PC-3 (cell line): ENCODE measurements around the gene GRIA4. TPM values are rescaled to one million over a fixed set of nuclear protein-coding genes. Genes with fewer than 3 reads are reported as not detected.

ENCODE experiments used
- ATAC-seq: fragments of 200-7000 bp; cut with Tn5 transposase; 2 replicates; pipeline ENCODE4 v1.9.1; 2020; ENCODE audit warnings: mild to moderate bottlenecking, moderate library complexity
- BruUV-seq: library from RNA; stranded (reverse); fragments of 400-500 nt; replicated peaks from 2 replicates; lab custom pipeline; 2021; lab: Mats Ljungman, UMichigan
- CTCF ChIA-PET: fragments of 300-600 bp; sonication (Branson Sonifier 250); formaldehyde crosslinking; loops from one replicate; lab custom pipeline; 2022; ENCODE audit warnings: antibody characterized with exemption; lab: Charles Lee
- POLR2A ChIA-PET: fragments of 300-600 bp; sonication (Branson Sonifier 250); formaldehyde crosslinking; loops from one replicate; lab custom pipeline; 2022; ENCODE audit warnings: antibody characterized with exemption; ENCODE audit not compliant: unreplicated experiment; lab: Charles Lee
- DNase-seq: peaks from one replicate; pipeline ENCODE4 v3.0.0-alpha.2; 2015
- H2AFZ ChIP-seq: fragments of 300-600 bp; sonication (generic); 2 replicates; pipeline ENCODE4 v1.6.0; 2016; ENCODE audit warnings: antibody characterized with exemption, low read length
- H3F3A ChIP-seq: fragments of 300-600 bp; sonication (generic); one replicate; pipeline ENCODE4 v1.6.0; 2017; ENCODE audit warnings: antibody characterized with exemption, low read length, control low read depth, mild to moderate bottlenecking; ENCODE audit not compliant: unreplicated experiment
- H3K27ac ChIP-seq: fragments of 300-600 bp; sonication (generic); 2 replicates; pipeline ENCODE4 v1.5.1; 2016; ENCODE audit warnings: mild to moderate bottlenecking, low read length
- H3K27me3 ChIP-seq: fragments of 300-600 bp; sonication (generic); 2 replicates; pipeline ENCODE4 v1.6.1; 2016; ENCODE audit warnings: low read length, mixed read lengths
- H3K36me3 ChIP-seq: fragments of 300-600 bp; sonication (generic); 2 replicates; pipeline ENCODE4 v1.6.1; 2016; ENCODE audit warnings: low read depth, mixed run types, low read length, mixed read lengths
- H3K4me1 ChIP-seq: fragments of 300-600 bp; sonication (generic); 2 replicates; pipeline ENCODE4 v1.5.1; 2016; ENCODE audit warnings: low read length; ENCODE audit not compliant: insufficient read depth
- H3K4me2 ChIP-seq: fragments of 300-600 bp; sonication (generic); 2 replicates; pipeline ENCODE4 v1.6.0; 2016; ENCODE audit warnings: low read length
- H3K4me3 ChIP-seq: fragments of 300-600 bp; sonication (generic); 2 replicates; pipeline ENCODE4 v1.5.1; 2016; ENCODE audit warnings: mild to moderate bottlenecking, low read length, mixed read lengths
- H3K79me2 ChIP-seq: fragments of 300-600 bp; sonication (generic); 2 replicates; pipeline ENCODE4 v1.6.1; 2017; ENCODE audit warnings: low read length, mixed read lengths
- H3K9ac ChIP-seq: fragments of 300-600 bp; sonication (generic); 2 replicates; pipeline ENCODE4 v1.6.0; 2016; ENCODE audit warnings: mild to moderate bottlenecking, low read length
- H3K9me2 ChIP-seq: fragments of 300-600 bp; sonication (generic); replicated peaks from 2 replicates; pipeline ENCODE4 v1.6.1; 2016; ENCODE audit warnings: mixed run types, low read length, mixed read lengths
- H3K9me3 ChIP-seq: fragments of 300-600 bp; sonication (generic); 2 replicates; pipeline ENCODE4 v1.6.1; 2016; ENCODE audit warnings: low read length, mixed read lengths
- H4K20me1 ChIP-seq: fragments of 300-600 bp; sonication (generic); 2 replicates; pipeline ENCODE4 v1.6.1; 2016; ENCODE audit warnings: low read length, mixed read lengths
- CTCF ChIP-seq: fragments of 300-600 bp; sonication (generic); conservative IDR thresholded peaks from 2 replicates; pipeline ENCODE4 v1.5.1; 2017; ENCODE audit warnings: antibody characterized with exemption, low read depth, mild to moderate bottlenecking, low read length
- EZH2 ChIP-seq: fragments of 300-600 bp; sonication (generic); IDR thresholded peaks from one replicate; pipeline ENCODE4 v1.6.1; 2017; ENCODE audit warnings: antibody characterized with exemption, mild to moderate bottlenecking, low read length; ENCODE audit not compliant: unreplicated experiment
- EZH2phosphoT487 ChIP-seq: fragments of 300-600 bp; sonication (generic); IDR thresholded peaks from 2 replicates; pipeline ENCODE4 v1.6.1; 2018; ENCODE audit warnings: mild to moderate bottlenecking, antibody characterized with exemption, low read length, borderline replicate concordance
- intact Hi-C: fragments of 100-400 bp; cut with micrococcal nuclease; formaldehyde crosslinking; loops from 2 replicates; pipeline ENCODE4 v1.9.0; 2023
- total RNA-seq: library from RNA; depleted of rRNA; stranded (reverse); fragments of >200 nt; gene quantifications from 2 replicates; pipeline ENCODE4 v1.2.3, GENCODE V29; 2014

GRIA4 gene
- total RNA-seq, 1 experiment from 2014 or later: not detected

- Histone ChIP-seq H3K4me2 (no peak overlapping the region), H3K4me3 (no peak overlapping the region), H3K27ac (no peak overlapping the region), H2AFZ (no peak overlapping the region), H3K9ac (no peak overlapping the region), H3K4me1 (no peaks in the 10 kb centered on the region), H3K36me3 (no peaks in the 10 kb centered on the region), H3K27me3 (no peaks in the 10 kb centered on the region), H3K79me2 (no peaks in the 10 kb centered on the region), H3K9me2 (no peaks in the 10 kb centered on the region), H3K9me3 (no peaks in the 10 kb centered on the region), H4K20me1 (no peaks in the 10 kb centered on the region), H3F3A (no peaks in the 10 kb centered on the region)
- TF ChIP-seq EZH2phosphoT487 (no peak), EZH2 (no peak), CTCF (no peak)
- ChIA-PET CTCF (no interaction called here), POLR2A (no interaction called here)
- no TSS peak for BruUV-seq
- intact Hi-C loops: no loop called here
- ATAC-seq (no peak), DNase-seq (no peak)
These were observed 370.3 kb downstream of the GRIA4 start for GRCh38 chr11:105979997-105980703.

- CTCF ChIA-PET: no interaction called here
- no peak overlapping the region for H3K27ac ChIP-seq
- DNase-seq: no peak
- no peak overlapping the region for H3K4me2 ChIP-seq
- no peak overlapping the region for H3K9ac ChIP-seq
- no peaks in the 10 kb centered on the region for H3K9me3 ChIP-seq
- H3K9me2 ChIP-seq: no peaks in the 10 kb centered on the region
- H4K20me1 ChIP-seq: no peaks in the 10 kb centered on the region
- H3K36me3 ChIP-seq: no peaks in the 10 kb centered on the region
- no TSS peak for BruUV-seq
- ATAC-seq: no peak
- H3K79me2 ChIP-seq: no peaks in the 10 kb centered on the region
- H3K27me3 ChIP-seq: no peaks in the 10 kb centered on the region
- no peak for TF ChIP-seq CTCF
- TF ChIP-seq EZH2: no peak
- TF ChIP-seq EZH2phosphoT487: no peak
- no peaks in the 10 kb centered on the region for H3K4me1 ChIP-seq
- H3F3A ChIP-seq: no peaks in the 10 kb centered on the region
- no peak overlapping the region for H3K4me3 ChIP-seq
- intact Hi-C loops: no loop called here
- H2AFZ ChIP-seq: no peak overlapping the region
- POLR2A ChIA-PET: no interaction called here
These were observed 376.7 kb downstream of the GRIA4 start for GRCh38 chr11:105986554-105986953.

- Histone ChIP-seq H3K4me3 (no peak overlapping the region), H3K27ac (no peak overlapping the region), H3K9me2 (no peaks in the 10 kb centered on the region), H3K9ac (no peak overlapping the region), H3K9me3 (no peaks in the 10 kb centered on the region), H2AFZ (no peak overlapping the region), H3K36me3 (no peaks in the 10 kb centered on the region), H4K20me1 (no peaks in the 10 kb centered on the region), H3K27me3 (no peaks in the 10 kb centered on the region), H3K4me1 (no peaks in the 10 kb centered on the region), H3K4me2 (no peak overlapping the region), H3F3A (no peaks in the 10 kb centered on the region), H3K79me2 (no peaks in the 10 kb centered on the region)
- DNase-seq (no peak), ATAC-seq (no peak)
- BruUV-seq: no TSS peak
- ChIA-PET CTCF (no interaction called here), POLR2A (no interaction called here)
- intact Hi-C loops: no loop called here
- TF ChIP-seq EZH2phosphoT487 (no peak), EZH2 (no peak), CTCF (no peak)
These were observed 378.3 kb downstream of the GRIA4 start for GRCh38 chr11:105988197-105988596.
